GM04503 (cell line): ENCODE data around the gene ZNF287.

Source experiments
- DNase-seq: peaks from one replicate; pipeline ENCODE4 v3.0.0-alpha.2; 2012; ENCODE audit warnings: low read depth

ZNF287 gene

DNA sequence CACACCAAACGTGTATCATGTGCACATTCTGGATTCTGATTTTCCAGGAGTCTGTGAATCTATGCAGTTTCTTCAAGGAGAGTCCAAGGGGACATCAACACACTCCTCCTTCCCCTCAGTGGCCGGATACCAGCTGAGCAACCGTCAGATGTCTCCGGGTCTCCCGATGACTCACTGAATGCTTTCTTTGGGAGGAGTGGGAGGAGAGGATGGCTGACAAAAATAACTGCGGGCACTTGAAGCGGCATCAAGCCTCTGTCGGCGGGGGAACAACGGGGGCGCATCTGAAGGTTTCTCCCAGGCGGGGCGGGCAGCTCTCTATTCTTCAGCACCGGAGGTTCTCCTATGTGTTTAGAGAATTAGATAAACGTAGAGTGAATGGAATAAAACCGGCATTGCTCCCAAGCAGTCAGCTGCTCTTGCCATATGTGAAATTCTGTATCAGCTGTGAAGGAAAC is 52.4 kb downstream of the ZNF287 start:
- DNase-seq, result no peak

DNA sequence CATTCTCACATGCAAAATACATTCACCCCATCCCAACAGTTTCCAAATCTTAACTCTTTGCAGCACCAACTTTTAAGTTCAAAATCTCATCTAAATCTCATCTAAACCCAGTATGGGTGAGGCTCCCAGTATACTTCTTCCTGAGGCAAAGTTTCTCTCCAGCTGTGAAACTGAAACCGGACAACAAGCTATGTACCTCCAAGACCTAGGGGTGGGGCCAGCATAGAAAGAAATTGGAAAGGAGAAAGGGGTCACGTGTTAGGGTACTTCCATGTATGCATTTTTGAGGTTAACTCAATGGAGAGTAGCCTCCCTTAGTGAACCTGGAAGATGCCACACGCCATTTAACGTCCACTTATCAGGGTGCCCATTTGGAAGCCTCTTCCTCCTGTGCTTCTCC is 53.1 kb downstream of the ZNF287 start:
- DNase-seq, result no peak

- no peak for DNase-seq
Measured at GRCh38 chr17:16513873-16514272, 55.1 kb downstream of the ZNF287 start.

DNA sequence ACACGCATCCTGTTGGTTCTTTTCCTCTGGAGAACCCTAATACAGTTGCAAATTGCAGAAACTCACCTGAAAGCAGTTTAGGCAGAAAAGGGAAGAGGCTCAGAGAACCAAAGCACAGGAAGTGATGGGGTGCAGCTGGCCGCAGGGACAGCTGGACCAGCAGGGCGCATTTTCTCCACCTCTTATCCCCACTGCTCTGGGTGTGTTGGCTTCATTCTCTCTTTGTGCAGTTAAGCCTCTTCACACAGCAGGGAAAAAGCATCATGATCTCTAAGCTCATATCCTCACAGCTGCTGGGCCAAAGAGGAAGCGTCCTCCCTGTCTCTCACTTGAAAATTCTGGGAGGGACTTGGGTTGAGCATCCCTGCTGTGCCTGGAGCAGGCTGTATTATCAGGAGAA is 57.0 kb downstream of the ZNF287 start:
- no peak for DNase-seq

DNA sequence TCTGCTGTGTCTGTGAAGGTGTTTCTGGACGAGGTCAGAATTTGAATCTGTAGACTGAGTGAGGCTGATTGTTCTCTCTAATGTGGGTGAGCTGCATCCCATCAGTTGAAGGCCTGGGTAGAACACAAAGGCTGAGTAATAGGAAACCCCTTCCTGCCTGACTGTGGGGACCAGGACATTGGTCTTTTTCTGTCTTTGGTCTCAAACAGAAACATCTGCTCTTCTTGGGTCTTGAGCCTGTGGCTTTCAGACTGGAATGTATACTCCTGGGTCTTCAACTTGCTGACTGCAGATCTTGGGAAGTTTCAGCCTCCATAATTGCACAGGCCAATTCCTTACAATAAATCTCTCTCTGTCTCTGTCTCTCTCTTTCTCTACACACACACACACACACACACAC is 57.4 kb downstream of the ZNF287 start:
- no peak for DNase-seq

DNA sequence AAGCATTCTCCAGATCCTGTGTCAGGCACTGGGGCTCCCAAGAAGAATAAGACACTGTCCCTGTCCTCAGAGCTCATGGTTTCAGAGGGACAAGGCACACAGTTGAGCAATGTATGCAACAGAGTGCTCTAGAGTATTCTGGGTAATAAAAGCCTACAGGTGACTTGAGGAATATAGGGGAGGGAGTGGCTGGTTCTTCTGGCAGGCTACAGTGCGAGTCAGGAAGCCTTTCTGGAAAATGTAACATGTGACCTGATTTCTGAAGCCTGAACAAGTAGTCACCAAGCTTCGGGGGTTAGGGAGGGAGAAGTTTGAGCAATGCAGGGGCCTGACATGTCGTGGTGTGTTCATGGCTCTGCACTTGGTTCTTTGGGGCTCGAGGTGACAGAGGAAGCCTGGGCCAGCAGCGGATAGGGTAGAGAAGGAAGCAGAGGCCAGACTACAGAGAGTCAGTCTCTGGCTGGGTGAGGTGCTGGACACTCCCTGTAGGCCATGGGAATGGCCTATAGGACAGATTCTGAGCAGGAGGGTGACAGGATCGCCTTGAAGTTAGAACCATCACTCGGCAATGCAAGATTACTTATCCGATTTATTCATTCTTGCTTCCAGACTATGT is 61.0 kb downstream of the ZNF287 start:
- DNase-seq, result no peak

GRCh38 chr17:16506188-16506587 is 62.8 kb downstream of the ZNF287 start:
- DNase-seq, result no peak

DNA sequence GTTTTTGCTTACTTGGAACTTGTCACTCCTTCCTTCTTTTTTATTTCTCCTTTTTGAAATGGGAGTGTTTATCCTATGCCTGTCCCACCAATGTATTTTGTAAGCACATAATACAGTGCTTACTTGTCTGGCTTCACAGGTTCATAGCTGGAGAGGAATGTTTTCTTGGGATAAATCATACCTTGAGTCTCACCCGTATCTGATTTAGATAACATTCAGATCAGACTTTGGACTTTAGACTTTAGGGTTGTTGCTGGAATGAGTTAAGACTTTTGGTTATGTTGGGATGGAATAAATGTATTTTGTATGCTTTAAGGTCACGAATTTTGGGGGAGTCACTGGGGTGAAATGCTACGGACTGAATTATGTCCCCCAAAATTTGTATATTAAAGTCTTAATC is 64.0 kb downstream of the ZNF287 start:
- DNase-seq, result no peak
